ENCODE measurements around the gene CHST12. TPM values are rescaled to one million over a fixed set of nuclear protein-coding genes. Genes with fewer than 3 reads are reported as not detected.
A peak's percentile ranks its signal among the peaks of the same experiment; 100 is the strongest.

CHST12 gene
- total and polyA plus RNA-seq, 10 of the 15 experiments (the other 5 are each of a cell fraction or from before 2014, with no cell fraction given) = 0.05 to 14.2 (median 3.3) TPM

- TF ChIP-seq POU2F2 (IDR thresholded peaks at IDR 0.05; ENCODE audit: borderline replicate concordance, low read depth, low read length) (no peak), RELA (IDR thresholded peaks at IDR 0.05; ENCODE audit: borderline replicate concordance, partially characterized antibody) (peak; percentile 15), DPF2 (IDR thresholded peaks at IDR 0.05) (0 out of 2 replicates have a peak, but pooled peaks have one; percentile 47), SP1 (IDR thresholded peaks at IDR 0.05; ENCODE audit: low read depth, low read length) (peak; percentile 82), FOXK2 (IDR thresholded peaks at IDR 0.05) (no peak), CHD1 (IDR thresholded peaks at IDR 0.05; ENCODE audit: low read depth, low read length) (no peak), ZNF207 (IDR thresholded peaks at IDR 0.05; ENCODE audit: borderline replicate concordance) (peak; percentile 63; the same call in 1 of the 2 replicates), SMARCA5 (IDR thresholded peaks at IDR 0.05) (peak; percentile 99), TAF1 (IDR thresholded peaks at IDR 0.05; ENCODE audit: borderline replicate concordance, low read depth, low read length) (peak; percentile 58), IRF4 (IDR thresholded peaks at IDR 0.05; ENCODE audit: low read depth, low read length) (0 out of 2 replicates have a peak, but pooled peaks have one; percentile 45), CHD2 (IDR thresholded peaks at IDR 0.05; ENCODE audit: borderline replicate concordance, low read depth, low read length) (peak; percentile 93), ESRRA (IDR thresholded peaks at IDR 0.05; ENCODE audit: low read length) (no peak), RB1 (IDR thresholded peaks at IDR 0.05; ENCODE audit: borderline replicate concordance) (peak; percentile 79; the same call in 1 of the 2 replicates), HCFC1 (IDR thresholded peaks at IDR 0.05; ENCODE audit: low read length) (peak; percentile 27; the same call in 1 of the 2 replicates), RCOR1 (conservative IDR thresholded peaks at IDR 0.05; ENCODE audit: low read depth, low read length) (0 out of 2 replicates have a peak, but pooled peaks have one; percentile 33), GATAD2B (conservative IDR thresholded peaks at IDR 0.05; ENCODE audit: low read depth) (0 out of 2 replicates have a peak, but pooled peaks have one; percentile 10), NFYB (IDR thresholded peaks at IDR 0.05; ENCODE audit: insufficient read depth, low read depth, low read length) (peak; percentile 32; the same call in 1 of the 2 replicates), POLR2AphosphoS5 (IDR thresholded peaks at IDR 0.05; ENCODE audit: low read length) (peak; percentile 75; the same call in 1 of the 2 replicates), BACH1 (IDR thresholded peaks at IDR 0.05; ENCODE audit: borderline replicate concordance) (0 out of 2 replicates have a peak, but pooled peaks have one; percentile 52), NFXL1 (IDR thresholded peaks at IDR 0.05; ENCODE audit: borderline replicate concordance) (peak; percentile 78), ZSCAN29 (IDR thresholded peaks at IDR 0.05) (no peak), BRCA1 (IDR thresholded peaks at IDR 0.05; ENCODE audit: low read depth, low read length) (peak; percentile 62), POLR2A (IDR thresholded peaks at IDR 0.05; ENCODE audit: low read depth, low read length) (peak; percentile 83)
- TF ChIP-seq, protein P1, sequence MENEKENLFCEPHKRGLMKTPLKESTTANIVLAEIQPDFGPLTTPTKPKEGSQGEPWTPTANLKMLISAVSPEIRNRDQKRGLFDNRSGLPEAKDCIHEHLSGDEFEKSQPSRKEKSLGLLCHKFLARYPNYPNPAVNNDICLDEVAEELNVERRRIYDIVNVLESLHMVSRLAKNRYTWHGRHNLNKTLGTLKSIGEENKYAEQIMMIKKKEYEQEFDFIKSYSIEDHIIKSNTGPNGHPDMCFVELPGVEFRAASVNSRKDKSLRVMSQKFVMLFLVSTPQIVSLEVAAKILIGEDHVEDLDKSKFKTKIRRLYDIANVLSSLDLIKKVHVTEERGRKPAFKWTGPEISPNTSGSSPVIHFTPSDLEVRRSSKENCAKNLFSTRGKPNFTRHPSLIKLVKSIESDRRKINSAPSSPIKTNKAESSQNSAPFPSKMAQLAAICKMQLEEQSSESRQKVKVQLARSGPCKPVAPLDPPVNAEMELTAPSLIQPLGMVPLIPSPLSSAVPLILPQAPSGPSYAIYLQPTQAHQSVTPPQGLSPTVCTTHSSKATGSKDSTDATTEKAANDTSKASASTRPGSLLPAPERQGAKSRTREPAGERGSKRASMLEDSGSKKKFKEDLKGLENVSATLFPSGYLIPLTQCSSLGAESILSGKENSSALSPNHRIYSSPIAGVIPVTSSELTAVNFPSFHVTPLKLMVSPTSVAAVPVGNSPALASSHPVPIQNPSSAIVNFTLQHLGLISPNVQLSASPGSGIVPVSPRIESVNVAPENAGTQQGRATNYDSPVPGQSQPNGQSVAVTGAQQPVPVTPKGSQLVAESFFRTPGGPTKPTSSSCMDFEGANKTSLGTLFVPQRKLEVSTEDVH (IDR thresholded peaks at IDR 0.05; ENCODE audit: low read depth, partially characterized antibody) = no peak
- TF ChIP-seq, protein P2, sequence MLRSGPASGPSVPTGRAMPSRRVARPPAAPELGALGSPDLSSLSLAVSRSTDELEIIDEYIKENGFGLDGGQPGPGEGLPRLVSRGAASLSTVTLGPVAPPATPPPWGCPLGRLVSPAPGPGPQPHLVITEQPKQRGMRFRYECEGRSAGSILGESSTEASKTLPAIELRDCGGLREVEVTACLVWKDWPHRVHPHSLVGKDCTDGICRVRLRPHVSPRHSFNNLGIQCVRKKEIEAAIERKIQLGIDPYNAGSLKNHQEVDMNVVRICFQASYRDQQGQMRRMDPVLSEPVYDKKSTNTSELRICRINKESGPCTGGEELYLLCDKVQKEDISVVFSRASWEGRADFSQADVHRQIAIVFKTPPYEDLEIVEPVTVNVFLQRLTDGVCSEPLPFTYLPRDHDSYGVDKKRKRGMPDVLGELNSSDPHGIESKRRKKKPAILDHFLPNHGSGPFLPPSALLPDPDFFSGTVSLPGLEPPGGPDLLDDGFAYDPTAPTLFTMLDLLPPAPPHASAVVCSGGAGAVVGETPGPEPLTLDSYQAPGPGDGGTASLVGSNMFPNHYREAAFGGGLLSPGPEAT (IDR thresholded peaks at IDR 0.05; ENCODE audit: low read depth) = peak; percentile 21; the same call in 1 of the 2 replicates
- TF ChIP-seq, protein P3, sequence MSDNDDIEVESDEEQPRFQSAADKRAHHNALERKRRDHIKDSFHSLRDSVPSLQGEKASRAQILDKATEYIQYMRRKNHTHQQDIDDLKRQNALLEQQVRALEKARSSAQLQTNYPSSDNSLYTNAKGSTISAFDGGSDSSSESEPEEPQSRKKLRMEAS (IDR thresholded peaks at IDR 0.05; ENCODE audit: low read depth, low read length) = peak; percentile 65; the same call in 1 of the 2 replicates
Measured at GRCh38 chr7:2403014-2403717, at the start of gene CHST12 (continued).

All from GM12878 (cell line).